A673 (cell line): ENCODE data around the gene FAM174C.

Experiments used
- CTCF ChIP-seq: fragments of 300-800, 200-600 bp; sonication (generic); conservative IDR thresholded peaks from 2 replicates; pipeline ENCODE4 v1.5.1; 2017; ENCODE audit warnings: low read depth, mild to moderate bottlenecking, antibody characterized with exemption, low read length, moderate library complexity, mixed read lengths
- EZH2 ChIP-seq: fragments of 200-600 bp; sonication (generic); IDR thresholded peaks from 2 replicates; pipeline ENCODE4 v1.6.1; 2017; ENCODE audit warnings: borderline replicate concordance, low read depth, mild to moderate bottlenecking, mixed read lengths, antibody characterized with exemption, low read length; ENCODE audit not compliant: poor library complexity, severe bottlenecking

DNA sequence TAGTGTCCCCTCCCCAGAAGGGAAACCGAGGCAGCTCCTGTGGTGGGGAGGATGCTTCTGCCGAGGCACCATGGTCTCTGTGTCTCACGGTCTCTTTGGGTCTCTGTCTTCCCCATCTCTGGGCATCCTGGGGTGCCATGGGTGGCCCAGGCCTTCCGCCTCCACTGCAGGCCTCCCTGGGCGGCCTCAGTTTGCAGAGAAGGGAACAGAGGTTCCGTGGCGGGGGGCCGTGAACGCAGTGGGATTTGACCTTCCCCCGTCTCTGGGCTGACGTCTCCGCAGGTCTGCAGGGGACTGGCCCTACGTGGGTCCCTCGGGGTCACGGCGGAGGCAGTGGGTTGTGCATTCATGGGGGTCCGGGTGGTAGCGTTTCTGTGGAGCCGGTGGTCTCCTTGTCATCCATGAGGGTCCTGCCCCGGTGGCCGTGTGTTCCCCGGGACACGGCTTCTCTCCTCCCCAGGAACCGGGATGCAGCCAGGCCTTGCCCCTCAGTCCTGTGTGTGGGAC, 14.9 kb downstream of the FAM174C start:
- TF ChIP-seq CTCF (no peak), EZH2 (no peak)
